GM19035 (cell line): ENCODE data around the gene PDE4A.
A peak's percentile ranks its signal among the peaks of the same experiment; 100 is the strongest.
"Not testable (repeated sequence)": the region's sequence is repeated elsewhere in the genome, so short reads cannot be mapped to it uniquely, and the experiment has no call there.

Source experiments
- ATAC-seq: cut with Tn5 transposase; IDR thresholded peaks from one replicate; pipeline ENCODE4 v1.9.1; 2021; ENCODE audit not compliant: unreplicated experiment

Gene PDE4A

DNA sequence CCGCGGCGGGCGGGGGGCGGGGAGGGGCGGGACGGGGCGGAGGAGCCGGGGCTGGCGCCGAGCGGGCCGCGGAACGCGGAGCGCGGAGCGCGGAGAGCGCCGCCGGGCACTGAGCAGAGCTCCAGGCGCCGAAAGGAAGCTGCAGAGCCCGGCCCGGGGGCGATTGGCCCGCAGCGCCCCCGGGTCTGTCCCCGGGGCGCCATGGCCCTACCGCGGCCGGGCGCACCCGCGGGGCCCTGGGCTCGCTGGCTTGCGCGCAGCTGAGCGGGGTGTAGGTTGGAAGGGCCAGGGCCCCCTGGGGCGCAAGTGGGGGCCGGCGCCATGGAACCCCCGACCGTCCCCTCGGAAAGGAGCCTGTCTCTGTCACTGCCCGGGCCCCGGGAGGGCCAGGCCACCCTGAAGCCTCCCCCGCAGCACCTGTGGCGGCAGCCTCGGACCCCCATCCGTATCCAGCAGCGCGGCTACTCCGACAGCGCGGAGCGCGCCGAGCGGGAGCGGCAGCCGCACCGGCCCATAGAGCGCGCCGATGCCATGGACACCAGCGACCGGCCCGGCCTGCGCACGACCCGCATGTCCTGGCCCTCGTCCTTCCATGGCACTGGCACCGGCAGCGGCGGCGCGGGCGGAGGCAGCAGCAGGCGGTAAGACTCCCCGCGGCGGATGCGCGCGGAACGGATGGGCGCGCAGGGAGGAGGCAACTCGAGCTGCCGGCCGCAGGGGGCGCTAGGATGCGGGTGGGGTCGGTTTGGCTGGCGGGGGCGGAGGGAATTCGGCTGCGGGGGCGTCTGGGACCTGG lies at the start of gene PDE4A:
PDE4A (plus strand) TSS at position 95 of the 796 bp plus-strand sequence; CDS start at position 322, 227 bp downstream.
- no peak for ATAC-seq

DNA sequence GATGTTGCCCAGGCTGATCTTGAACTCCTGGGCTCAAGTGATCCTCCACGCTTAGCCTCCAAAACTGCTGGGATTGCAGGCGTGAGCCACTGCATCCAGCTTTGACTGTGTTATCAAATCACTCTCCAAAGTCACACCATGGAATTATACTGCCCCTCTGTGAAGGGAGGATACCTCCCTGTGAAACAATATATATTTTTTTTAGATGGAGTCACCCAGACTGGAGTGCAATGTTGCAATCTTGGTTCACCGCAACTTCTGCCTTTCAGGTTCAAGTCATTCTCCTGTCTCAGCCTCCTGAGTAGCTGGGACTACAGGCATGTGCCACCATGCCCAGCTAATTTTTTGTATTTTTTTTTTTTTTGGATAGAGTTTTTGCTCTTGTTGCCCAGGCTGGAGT lies 47.6 kb upstream of the PDE4A start:
- ATAC-seq, result no peak

DNA sequence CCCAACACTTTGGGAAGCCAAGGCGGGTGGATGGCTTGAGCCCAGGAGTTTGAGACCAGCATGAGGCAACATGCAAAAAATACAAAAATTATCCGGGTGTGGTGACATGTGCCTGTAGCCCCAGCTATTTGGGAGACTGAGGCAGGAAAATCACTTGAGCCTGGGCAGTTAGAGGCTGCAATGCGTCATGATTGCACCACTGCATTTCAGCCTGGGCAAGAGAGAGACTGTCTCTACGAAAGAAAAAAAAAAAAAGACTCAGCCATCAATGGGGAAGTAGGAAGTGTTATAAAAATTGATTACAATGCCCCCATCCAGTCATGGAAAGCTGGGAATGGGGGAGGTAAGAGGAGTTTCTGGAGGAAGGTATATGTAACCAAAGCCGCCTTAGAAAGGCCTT lies 45.4 kb upstream of the PDE4A start:
- ATAC-seq, result no peak

DNA sequence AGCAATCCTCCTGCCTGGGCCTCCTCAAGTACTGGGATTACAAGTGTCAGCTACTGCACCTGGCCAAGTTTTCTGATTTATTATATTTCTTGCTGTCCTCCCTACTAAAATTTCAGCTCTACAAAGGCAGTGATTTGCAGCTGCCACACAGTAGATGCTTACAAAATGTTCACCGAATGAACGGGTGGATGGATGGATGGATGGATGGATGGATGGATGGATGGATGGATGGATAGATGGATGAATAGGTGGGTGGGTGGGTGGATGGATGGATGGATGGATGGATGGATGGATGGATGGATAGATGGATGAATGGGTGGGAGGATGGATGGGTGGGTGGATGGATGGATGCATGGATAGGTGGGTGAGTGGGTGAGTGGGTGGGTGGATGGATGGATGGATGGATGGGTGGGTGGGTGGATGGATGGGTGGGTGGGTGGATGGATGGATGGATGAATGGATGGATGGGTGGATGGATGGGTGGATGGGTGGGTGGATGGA lies 43.1 kb upstream of the PDE4A start:
- ATAC-seq, result not testable (repeated sequence)

DNA sequence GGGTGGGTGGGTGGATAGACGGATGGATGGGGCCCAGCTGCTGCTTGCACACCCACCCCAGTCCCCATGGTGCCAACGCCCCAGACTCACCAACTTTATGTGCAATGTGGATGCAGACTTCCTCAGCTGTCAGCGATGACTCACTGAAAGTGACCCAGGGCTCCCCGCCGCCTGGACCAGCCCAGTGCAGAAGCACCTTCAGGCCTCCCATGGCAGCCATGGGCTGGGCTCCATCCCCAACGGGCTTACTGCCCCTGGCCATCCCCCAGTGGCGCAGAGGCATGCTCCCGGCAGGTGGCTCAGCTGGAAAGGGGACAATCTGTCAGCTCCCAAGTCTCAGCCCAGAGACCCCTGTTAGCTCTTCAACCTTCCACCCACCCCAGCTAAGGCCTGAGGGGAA lies 42.2 kb upstream of the PDE4A start:
- ATAC-seq, result no peak

DNA sequence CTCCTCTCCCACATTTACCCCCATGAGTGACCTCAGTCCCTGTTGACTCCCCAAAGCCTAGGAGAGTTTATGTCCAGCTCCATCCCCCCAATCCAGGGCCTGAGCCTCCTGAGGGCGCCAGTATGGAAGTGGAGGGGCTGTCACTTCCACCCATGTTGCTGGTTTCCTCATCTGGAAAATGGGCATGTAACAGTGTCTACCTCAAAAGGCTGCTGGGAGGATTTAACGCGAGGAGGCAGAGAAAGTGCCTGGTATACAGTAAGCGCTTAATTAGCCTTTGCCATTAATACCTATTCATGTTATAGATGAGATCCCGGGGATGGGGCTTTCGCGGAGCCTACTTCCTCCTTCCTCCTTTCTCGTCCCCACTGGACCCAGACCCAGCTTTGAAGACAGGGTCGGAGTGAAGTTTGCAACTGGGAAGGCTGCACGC lies 40.4 kb upstream of the PDE4A start:
- ATAC-seq, result no peak

DNA sequence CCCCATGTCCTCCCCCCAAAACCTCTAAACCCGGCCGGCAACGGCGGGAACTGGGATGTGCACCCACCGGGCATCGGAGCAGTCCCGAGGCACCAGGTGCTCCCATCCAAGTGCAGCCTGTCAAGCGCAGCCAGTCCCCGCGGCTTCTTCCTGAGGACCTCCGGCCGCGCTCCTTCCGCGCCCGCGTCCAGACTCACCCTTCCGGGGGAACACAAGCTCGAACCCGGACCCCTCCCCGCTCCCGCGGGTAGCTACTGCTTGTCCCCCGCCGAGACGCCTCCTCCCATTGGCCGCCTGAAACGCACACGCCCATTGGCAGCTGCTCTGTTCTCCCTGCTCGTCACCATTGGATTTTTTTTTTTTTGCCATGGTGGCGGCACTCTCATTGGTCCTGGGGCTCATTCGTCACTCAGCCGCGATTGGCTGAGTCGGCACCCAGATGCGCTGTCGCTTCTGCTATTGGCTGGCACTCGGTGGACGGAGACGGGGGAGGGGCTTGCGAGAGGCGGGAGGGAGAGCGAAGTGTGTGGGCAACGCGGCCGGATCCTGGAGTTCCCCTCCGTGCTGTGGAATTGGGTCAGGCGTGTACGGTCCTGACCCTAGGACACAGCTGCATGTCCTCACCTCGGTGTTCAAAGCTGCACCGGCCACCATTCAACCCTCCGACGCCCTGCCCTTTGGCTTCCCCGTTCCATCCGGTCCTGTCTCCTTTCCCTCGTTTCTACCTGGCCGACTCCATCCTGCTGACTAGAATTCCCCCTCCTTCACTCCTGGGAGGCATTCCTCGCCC lies 39.8 kb upstream of the PDE4A start, which contains the start of gene TYK2:
TYK2 (minus strand) TSS at position 260 of the 790 bp plus-strand sequence. CDS start 2,166 bp downstream, outside the sequence.
- ATAC-seq, result peak; percentile 91

DNA sequence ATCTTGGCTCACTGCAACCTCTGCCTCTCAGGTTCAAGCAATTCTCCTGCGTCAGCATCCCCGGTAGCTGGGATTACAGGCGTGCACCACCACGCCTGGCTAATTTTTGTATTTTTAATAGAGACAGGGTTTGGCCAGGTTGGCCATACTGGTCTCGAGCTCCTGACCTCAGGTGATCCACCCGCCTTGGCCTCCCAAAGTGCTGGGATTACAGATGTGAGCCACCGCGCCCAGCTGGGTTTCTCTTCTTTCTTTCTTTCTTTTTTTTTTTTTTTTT lies 37.2 kb upstream of the PDE4A start:
- ATAC-seq, result not testable (repeated sequence)

DNA sequence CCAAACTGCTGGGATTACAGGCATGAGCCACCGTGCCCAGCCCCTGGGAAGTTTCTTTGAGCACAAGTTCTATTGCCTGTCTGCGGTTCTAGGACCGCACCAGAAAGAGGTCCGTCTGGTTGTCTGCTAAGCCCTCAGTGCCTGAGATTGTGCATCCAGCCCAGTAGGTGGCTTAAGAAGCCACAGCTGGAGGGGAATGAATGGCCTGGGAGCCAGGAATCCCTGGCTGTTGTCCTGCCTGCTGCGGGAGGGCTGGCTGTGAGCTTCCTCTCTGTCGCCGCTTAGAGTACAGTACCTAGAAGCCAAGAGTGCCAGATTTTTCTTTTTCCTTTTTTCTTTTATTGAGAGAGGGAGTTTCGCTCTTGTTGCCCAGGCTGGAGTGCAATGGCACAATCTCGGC lies 35.8 kb upstream of the PDE4A start:
- ATAC-seq, result no peak

DNA sequence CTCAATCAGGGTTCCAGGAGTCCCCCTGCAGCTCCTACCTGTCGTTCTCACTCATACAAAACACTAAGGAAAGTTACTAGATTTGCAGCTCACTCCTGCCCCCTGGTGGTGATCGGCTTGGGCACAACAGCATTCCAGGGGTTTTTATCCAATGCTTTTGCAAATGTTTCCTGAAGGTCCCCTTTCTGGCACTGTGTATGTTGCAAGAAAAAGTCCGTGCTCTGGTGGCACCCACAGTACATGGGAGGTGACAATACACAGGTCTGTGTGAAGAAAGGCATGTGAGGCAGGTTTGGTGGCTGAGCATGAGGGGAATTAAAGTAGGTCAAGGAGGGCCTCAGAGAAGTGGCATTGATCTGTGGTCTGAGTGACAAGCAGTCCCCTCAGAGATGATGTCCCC lies 31.4 kb upstream of the PDE4A start:
- ATAC-seq, result no peak

DNA sequence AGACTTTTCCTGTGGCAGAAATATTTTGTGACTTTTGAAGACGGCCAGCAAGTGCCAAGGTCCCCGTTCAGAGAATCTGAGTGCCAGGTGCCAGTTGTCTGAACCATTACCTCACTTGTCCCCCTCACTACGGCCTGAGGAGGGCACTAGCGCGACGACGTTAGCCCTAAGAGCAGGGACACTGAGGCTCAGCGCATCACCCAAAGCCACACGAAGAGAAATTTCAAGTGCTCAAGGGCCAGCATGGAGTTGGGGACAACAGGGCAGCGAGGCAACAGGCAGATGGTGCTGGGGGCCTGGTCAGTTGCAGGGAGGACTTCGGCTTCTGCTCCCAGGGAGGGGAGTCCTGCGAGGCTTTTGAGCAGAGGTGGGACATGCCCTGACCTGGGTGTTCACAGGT lies 30.5 kb upstream of the PDE4A start:
- ATAC-seq, result no peak

DNA sequence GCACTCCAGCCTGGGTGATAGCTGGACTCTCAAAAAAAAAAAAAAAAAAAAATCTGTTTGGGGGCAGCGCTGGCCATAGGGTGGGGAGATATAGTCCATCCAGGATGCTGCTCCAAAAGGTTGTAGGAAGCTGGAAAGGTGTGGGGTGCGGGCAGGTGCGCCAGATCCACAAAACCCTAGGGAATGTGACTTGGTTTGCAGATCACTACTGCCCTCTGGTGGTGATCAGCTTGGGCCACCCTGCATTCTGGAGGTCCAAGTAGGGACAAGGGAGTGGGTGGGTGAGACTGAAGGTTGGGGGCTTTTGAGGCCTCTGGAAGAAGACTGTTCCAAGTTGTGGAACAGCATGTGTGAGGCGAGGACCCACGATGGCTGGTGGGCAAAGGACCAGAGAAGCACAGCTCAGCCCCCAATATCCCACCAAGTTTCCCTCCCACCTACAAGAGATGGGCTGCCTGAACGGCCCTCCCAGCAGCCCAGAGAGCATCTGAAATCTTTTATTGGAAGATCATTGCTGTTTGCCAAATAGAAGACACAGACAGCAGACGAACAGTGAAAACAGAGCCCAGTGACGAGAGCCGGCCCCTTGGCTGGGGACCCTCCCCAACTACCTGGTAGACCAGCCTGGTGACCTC lies 29.6 kb upstream of the PDE4A start:
- no peak for ATAC-seq

DNA sequence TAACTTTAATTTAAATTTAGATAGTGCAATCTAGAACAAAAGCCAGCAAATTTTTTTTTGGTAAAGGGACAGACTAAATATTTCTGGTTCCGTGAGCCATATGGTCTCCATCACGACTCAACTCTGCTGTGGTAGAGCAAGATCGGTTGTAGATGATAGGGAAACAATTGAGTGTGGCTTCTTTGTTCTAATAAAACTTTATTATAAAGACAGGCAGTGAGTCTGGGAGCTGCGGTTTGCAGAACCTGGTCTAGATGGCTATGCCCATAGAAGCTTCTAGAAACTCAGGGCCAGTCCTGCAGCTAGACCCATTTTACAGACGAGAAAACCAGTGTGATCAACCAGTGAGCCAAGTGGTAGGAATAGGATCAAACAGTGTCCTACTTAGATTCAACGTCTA lies 28.2 kb upstream of the PDE4A start:
- no peak for ATAC-seq

DNA sequence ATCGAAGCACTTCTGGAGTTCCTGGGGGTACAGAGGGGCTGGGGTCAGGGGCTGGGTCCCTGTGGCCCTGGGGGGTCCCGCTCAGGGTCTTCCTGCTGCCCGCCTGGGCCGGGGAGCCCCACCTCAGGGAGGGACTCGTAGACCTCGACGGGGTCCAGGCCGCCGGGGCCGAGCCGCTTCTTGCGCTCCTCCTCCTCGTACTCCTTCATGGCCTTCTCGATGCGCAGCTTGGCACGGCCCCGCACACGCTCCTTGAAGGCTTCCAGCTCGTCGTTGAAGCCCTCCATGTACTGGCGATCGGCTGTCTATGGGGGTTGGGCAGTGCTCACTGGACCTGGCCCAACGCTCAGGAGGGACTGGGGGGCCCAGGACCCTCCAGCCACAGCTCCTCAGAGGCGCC lies 27.2 kb upstream of the PDE4A start:
- ATAC-seq, result no peak

DNA sequence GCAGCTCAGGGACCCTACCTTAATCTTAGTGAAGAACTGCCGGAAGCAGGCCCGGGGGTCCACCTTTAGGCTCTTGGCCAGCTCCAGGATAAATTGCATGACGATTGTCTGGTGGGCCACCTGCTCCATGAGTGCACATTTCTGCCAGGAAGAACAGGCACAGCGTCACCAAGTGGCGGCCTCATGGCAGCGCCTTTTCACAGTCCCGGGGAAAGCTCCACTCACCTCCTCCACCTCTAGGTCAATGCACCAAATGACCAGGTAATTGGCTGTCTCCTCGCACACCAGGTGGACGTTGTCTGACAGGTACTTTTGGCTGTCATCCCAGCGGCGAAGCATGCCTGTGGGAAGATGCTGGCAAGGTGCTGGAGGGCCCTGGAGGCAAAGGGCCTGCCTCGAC lies 25.3 kb upstream of the PDE4A start:
- no peak for ATAC-seq

DNA sequence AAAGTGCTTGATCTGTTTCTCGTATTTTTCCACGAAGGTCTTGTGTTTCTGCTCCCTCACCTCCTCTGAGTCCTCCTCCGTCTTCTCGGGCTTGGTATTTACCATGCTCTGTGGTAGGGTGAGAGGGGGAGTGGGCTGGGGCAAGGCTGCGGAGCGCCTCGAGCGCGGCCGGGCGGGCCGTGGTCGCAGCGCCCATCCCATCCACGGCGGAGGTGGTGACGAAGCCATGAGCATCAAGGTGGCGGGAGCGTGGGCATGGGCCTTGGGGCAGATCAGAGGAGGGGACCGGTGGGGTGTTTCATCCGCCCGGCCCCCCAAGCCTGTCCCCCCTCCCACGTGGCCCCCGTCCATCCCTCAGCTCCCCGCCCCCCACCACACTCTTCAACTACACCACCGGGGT lies 24.9 kb upstream of the PDE4A start:
- ATAC-seq, result no peak

DNA sequence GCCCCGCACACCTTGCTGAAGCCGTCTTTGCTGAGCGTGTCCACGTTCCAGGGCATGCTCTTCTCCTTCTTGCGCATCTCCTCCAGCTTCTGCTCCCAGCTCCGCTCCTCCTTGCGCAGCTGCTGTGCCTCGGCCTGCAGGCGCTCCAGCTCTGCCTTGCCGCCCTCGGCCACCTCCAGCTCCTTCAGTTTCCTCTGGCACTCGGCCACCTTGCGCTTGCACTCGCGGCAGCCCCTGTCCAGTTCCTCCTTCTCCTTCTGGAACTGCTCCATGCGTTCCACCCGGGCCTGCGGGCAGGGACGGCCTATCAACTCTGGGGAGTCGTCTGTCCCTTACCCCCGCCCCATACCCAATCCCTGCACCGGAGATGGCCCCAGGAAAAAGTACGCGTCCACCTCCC lies 24.4 kb upstream of the PDE4A start:
- no peak for ATAC-seq

DNA sequence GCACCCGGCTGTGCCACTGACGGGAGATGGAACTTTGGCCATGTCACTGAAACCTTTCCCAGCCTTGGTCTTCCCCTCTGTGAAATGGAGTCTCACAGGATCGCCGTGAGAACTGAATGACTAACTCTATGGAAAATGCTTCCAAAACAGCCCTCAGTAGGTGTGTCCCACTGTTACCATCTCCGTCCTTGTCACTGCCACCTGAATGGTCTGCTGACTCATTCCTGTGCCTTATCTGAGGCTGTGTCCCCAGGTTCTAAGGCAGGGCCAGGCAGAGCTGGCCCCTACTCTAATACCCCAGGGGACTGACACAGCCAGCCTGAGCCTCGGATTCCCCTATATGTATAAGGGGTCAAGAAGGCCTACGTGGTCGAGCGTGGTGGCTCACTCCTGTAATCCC lies 21.5 kb upstream of the PDE4A start:
- no peak for ATAC-seq

DNA sequence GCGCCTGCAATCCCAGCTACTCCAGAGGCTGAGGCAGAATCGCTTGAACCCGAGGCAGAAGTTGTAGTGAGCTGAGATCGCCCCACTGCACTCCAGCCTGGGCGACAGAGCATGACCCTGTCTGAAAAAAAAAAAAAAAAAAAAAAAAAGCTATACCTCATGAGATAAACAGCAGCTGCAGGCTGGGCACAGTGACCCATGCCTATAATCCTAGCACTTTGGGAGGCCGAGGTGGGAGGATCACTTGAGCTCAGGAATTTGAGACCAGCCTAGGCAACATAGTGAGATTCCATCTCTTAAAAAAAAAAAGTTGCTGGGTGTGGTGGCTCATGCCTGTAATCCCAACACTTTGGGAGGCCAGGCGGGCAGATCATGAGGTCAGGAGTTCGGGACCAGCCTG lies 21.0 kb upstream of the PDE4A start:
- ATAC-seq, result not testable (repeated sequence)

DNA sequence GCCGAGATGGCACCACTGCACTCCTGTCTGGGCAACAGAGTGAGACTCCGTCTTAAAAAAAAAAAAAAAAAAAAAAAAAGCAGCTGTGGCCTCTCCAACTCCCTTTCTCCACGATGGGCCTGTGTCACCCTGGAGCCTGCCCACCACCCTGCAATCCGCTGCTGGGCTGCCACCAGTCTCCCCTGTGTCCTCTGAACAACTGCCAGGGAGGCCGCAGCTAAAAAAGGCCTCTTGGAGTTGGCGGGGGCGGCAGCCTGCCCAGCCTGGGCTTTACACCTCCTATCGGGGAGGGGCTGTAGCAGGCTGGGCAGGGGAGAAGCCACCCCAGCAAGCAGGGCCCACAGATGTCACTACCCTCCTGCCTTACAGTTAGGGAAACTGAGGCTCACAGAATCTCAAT lies 20.5 kb upstream of the PDE4A start:
- no peak for ATAC-seq

DNA sequence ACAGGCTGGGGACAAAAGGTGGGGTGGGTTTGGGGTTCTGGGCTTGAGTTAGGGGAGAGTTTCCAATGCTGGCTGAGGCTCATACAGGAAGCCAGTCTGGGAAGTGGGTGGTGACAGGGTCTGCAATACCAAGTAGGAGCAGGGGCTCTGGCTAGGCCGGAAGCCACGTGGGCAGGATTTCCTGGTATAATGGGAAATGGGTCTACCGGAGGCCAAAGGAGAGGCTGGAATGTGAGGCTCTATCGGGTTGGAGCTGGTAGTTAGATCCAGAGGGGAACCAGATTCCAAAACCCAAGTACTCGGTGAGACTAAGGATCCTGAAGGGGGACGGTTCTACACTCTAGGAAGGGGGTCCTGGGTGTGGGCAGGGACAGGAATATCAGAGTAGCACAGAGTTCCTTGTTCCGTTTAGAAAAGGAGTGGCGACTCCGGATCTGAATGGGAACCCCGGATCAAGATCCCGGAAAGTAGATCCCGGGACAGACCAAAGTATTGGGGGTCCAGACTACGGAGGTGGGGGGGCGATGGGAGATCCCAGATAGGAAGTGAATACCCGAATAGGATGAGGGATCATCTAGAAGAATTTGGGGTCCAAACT lies 17.8 kb upstream of the PDE4A start:
- no peak for ATAC-seq
